ENCODE data around the gene AGTPBP1. TPM values are rescaled to one million over a fixed set of nuclear protein-coding genes. Genes with fewer than 3 reads are reported as not detected.

Gene AGTPBP1
- total RNA-seq, 2 donors from 2014 or later: 10.0 to 10.5 TPM

- Histone ChIP-seq H3K4me3 (no peak overlapping the region), H3K36me3 (no peaks in the 10 kb centered on the region), H3K27ac (no peak overlapping the region), H3K4me1 (replicated peaks) (no peaks in the 10 kb centered on the region), H3K9me3 (no peaks in the 10 kb centered on the region), H3K27me3 (replicated peaks; ENCODE audit: insufficient read depth) (no peaks in the 10 kb centered on the region)
- WGBS: 95% methylated on average over 6 of the region's 6 CpGs
- intact Hi-C loops (cut with DNase I): no loop called here
- no peak for DNase-seq (ENCODE audit: low spot score)
- TF ChIP-seq CTCF (IDR thresholded peaks at IDR 0.05): no peak
Observed at GRCh38 chr9:85717220-85717619, 24.5 kb downstream of the AGTPBP1 start.

GRCh38 chr9:85716031-85716877 is 25.5 kb downstream of the AGTPBP1 start:
- no peaks in the 10 kb centered on the region for H3K27me3 ChIP-seq (replicated peaks; ENCODE audit: insufficient read depth)
- no peak for TF ChIP-seq POLR2AphosphoS5 (IDR thresholded peaks at IDR 0.05)
- TF ChIP-seq CTCF (IDR thresholded peaks at IDR 0.05): no peak
- no peak overlapping the region for H3K27ac ChIP-seq
- H3K4me3 ChIP-seq: no peak overlapping the region
- H3K4me1 ChIP-seq (replicated peaks): no peaks in the 10 kb centered on the region
- DNase-seq (ENCODE audit: low spot score): no peak
- H3K36me3 ChIP-seq: no peaks in the 10 kb centered on the region
- intact Hi-C loops (cut with DNase I): no loop called here
- 81% methylated on average over 5 of the region's 5 CpGs for WGBS
- H3K9me3 ChIP-seq: no peaks in the 10 kb centered on the region

- intact Hi-C loops (cut with DNase I): no loop called here
- TF ChIP-seq POLR2A (IDR thresholded peaks at IDR 0.05): no peak
- TF ChIP-seq POLR2AphosphoS5 (IDR thresholded peaks at IDR 0.05): no peak
- no peak for TF ChIP-seq CTCF (IDR thresholded peaks at IDR 0.05)
- Histone ChIP-seq H3K27me3 (replicated peaks; ENCODE audit: insufficient read depth) (no peaks in the 10 kb centered on the region), H3K27ac (no peak overlapping the region), H3K9me3 (no peaks in the 10 kb centered on the region), H3K4me1 (replicated peaks) (no peaks in the 10 kb centered on the region), H3K4me3 (no peak overlapping the region), H3K36me3 (no peaks in the 10 kb centered on the region)
- WGBS: 49% methylated on average over 2 of the region's 2 CpGs
- no peak for DNase-seq (ENCODE audit: low spot score)
Observed at GRCh38 chr9:85715587-85715986, 26.2 kb downstream of the AGTPBP1 start.

- Histone ChIP-seq H3K4me1 (replicated peaks) (no peaks in the 10 kb centered on the region), H3K36me3 (no peaks in the 10 kb centered on the region), H3K27ac (no peak overlapping the region), H3K27me3 (replicated peaks; ENCODE audit: insufficient read depth) (no peaks in the 10 kb centered on the region), H3K9me3 (no peaks in the 10 kb centered on the region), H3K4me3 (no peak overlapping the region)
- no peak for DNase-seq (ENCODE audit: low spot score)
- WGBS: 71% methylated on average over 2 of the region's 2 CpGs
- intact Hi-C loops (cut with DNase I): no loop called here
- TF ChIP-seq CTCF (IDR thresholded peaks at IDR 0.05) (no peak), POLR2A (IDR thresholded peaks at IDR 0.05) (no peak), POLR2AphosphoS5 (IDR thresholded peaks at IDR 0.05) (no peak)
Observed at GRCh38 chr9:85713897-85714296, 27.9 kb downstream of the AGTPBP1 start.

- no peak overlapping the region for H3K4me3 ChIP-seq
- H3K4me1 ChIP-seq (replicated peaks): no peaks in the 10 kb centered on the region
- H3K36me3 ChIP-seq: no peaks in the 10 kb centered on the region
- WGBS: 98% methylated on average over 2 of the region's 2 CpGs
- no peak for DNase-seq (ENCODE audit: low spot score)
- H3K9me3 ChIP-seq: no peaks in the 10 kb centered on the region
- no peaks in the 10 kb centered on the region for H3K27me3 ChIP-seq (replicated peaks; ENCODE audit: insufficient read depth)
- intact Hi-C loops (cut with DNase I): no loop called here
- no peak overlapping the region for H3K27ac ChIP-seq
- no peak for TF ChIP-seq POLR2AphosphoS5 (IDR thresholded peaks at IDR 0.05)
- TF ChIP-seq CTCF (IDR thresholded peaks at IDR 0.05): no peak
- no peak for TF ChIP-seq POLR2A (IDR thresholded peaks at IDR 0.05)
Observed at GRCh38 chr9:85704744-85705143, 37.0 kb downstream of the AGTPBP1 start.
